ENCODE data around the gene APC. TPM values are rescaled to one million over a fixed set of nuclear protein-coding genes. Genes with fewer than 3 reads are reported as not detected.

Gene APC
- total RNA-seq, 1 experiment from 2014 or later, result 24.0 TPM

DNA sequence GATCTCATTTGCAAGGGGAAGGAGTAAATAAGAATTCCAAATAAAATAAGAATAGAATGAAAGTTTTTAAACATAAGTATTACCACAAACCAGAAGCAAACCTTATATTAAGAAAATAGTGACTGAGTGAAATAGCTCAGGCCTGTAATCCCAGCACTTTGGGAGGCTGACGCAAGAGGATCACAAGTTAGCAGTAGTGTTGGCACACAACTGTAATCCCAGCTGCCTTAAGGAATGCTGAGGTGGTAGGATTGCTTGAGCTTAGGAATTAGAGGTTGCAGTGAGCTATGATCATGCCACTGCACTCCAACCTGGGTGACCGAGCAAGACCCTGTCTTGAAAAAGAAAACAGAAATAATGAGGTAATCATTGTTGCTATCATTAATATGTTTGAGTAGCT, 47.0 kb downstream of the APC start (continued):
- TF ChIP-seq, protein P1, sequence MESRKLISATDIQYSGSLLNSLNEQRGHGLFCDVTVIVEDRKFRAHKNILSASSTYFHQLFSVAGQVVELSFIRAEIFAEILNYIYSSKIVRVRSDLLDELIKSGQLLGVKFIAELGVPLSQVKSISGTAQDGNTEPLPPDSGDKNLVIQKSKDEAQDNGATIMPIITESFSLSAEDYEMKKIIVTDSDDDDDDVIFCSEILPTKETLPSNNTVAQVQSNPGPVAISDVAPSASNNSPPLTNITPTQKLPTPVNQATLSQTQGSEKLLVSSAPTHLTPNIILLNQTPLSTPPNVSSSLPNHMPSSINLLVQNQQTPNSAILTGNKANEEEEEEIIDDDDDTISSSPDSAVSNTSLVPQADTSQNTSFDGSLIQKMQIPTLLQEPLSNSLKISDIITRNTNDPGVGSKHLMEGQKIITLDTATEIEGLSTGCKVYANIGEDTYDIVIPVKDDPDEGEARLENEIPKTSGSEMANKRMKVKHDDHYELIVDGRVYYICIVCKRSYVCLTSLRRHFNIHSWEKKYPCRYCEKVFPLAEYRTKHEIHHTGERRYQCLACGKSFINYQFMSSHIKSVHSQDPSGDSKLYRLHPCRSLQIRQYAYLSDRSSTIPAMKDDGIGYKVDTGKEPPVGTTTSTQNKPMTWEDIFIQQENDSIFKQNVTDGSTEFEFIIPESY (IDR thresholded peaks at IDR 0.05; ENCODE audit: extremely low read depth, insufficient replicate concordance, low read length), result no peak

DNA sequence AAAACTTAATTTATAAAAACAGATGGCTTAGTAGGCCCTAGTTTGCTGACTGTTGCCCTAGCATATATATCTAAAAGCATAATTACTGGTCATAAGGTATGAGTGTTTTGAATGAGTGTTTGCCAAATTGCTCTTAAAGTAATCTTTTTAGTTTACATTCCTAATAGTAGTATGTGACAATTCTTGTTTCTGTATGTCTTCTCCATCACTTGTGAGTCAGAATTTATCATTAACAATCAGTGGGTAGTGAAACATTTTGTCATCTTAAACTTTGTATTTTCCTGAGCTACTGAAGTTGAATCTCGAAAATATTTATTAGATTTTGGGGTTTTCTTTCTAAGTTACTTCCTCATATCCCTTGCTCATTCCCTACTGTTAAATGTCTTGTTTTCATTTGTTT, 49.6 kb downstream of the APC start:
- Histone ChIP-seq H3K79me2 (ENCODE audit: insufficient read depth, low read length) (no peaks in the 10 kb centered on the region), H3K27ac (ENCODE audit: low read depth, low read length) (no peak overlapping the region), H3K36me3 (ENCODE audit: control insufficient read depth in 1 of 2, insufficient read depth in 2 of 2, low read length in 2 of 2) (no peaks in the 10 kb centered on the region), H3K4me3 (replicated peaks in 1 of 2; ENCODE audit: low read depth in 1 of 2, low read length in 2 of 2) (no peak overlapping the region), H4K20me1 (ENCODE audit: insufficient read depth) (no peaks in the 10 kb centered on the region), H3K9ac (ENCODE audit: low read length) (no peak overlapping the region), H3K9me3 (ENCODE audit: control insufficient read depth in 1 of 2, insufficient read depth in 1 of 2, low read depth in 1 of 2, low read length in 2 of 2) (no peaks in the 10 kb centered on the region), H3K4me2 (ENCODE audit: low read length) (no peak overlapping the region), H3K4me1 (ENCODE audit: control insufficient read depth in 1 of 2, insufficient read depth in 2 of 2, low read length in 2 of 2) (no peaks in the 10 kb centered on the region), H3K27me3 (ENCODE audit: insufficient read depth, low read length) (no peaks in the 10 kb centered on the region), H3K9me2 (ENCODE audit: insufficient read depth) (no peaks in the 10 kb centered on the region), H2AFZ (ENCODE audit: low read depth, low read length, poor library complexity, severe bottlenecking) (no peak overlapping the region)
- POLR2A ChIA-PET, result no interaction called here
- no peak for TF ChIP-seq CBX3 (IDR thresholded peaks at IDR 0.05; ENCODE audit: low read depth)
- no peak for TF ChIP-seq EZH2 (IDR thresholded peaks at IDR 0.05)
- TF ChIP-seq FOSL1 (IDR thresholded peaks at IDR 0.05; ENCODE audit: low read depth), result no peak
- TF ChIP-seq, protein P1 (IDR thresholded peaks at IDR 0.05; ENCODE audit: extremely low read depth, insufficient replicate concordance, low read length), result no peak
- no peak for TF ChIP-seq SRF (IDR thresholded peaks at IDR 0.05; ENCODE audit: low read depth)
- TF ChIP-seq JUND (IDR thresholded peaks at IDR 0.05), result no peak
- no peak for TF ChIP-seq EZH2phosphoT487 (IDR thresholded peaks at IDR 0.05; ENCODE audit: borderline replicate concordance)
- TF ChIP-seq SIN3A (IDR thresholded peaks at IDR 0.05; ENCODE audit: low read depth), result no peak
- TF ChIP-seq ZFX (IDR thresholded peaks at IDR 0.05), result no peak
- no peak for TF ChIP-seq ZNF274 (IDR thresholded peaks at IDR 0.05; ENCODE audit: low read depth, low read length)
- TF ChIP-seq, protein P2, sequence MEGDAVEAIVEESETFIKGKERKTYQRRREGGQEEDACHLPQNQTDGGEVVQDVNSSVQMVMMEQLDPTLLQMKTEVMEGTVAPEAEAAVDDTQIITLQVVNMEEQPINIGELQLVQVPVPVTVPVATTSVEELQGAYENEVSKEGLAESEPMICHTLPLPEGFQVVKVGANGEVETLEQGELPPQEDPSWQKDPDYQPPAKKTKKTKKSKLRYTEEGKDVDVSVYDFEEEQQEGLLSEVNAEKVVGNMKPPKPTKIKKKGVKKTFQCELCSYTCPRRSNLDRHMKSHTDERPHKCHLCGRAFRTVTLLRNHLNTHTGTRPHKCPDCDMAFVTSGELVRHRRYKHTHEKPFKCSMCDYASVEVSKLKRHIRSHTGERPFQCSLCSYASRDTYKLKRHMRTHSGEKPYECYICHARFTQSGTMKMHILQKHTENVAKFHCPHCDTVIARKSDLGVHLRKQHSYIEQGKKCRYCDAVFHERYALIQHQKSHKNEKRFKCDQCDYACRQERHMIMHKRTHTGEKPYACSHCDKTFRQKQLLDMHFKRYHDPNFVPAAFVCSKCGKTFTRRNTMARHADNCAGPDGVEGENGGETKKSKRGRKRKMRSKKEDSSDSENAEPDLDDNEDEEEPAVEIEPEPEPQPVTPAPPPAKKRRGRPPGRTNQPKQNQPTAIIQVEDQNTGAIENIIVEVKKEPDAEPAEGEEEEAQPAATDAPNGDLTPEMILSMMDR (IDR thresholded peaks at IDR 0.05 in 2 of 3, conservative IDR thresholded peaks at IDR 0.05 in 1 of 3; ENCODE audit: borderline replicate concordance in 1 of 3, insufficient read depth in 1 of 3, low read depth in 2 of 3, low read length in 2 of 3), result no peak
- TF ChIP-seq CEBPB (IDR thresholded peaks at IDR 0.05; ENCODE audit: low read depth), result no peak
- TF ChIP-seq, protein P3, sequence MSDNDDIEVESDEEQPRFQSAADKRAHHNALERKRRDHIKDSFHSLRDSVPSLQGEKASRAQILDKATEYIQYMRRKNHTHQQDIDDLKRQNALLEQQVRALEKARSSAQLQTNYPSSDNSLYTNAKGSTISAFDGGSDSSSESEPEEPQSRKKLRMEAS (IDR thresholded peaks at IDR 0.05), result no peak
- intact Hi-C loops (cut with micrococcal nuclease), result no loop called here
- no peak for ATAC-seq
- DNase-seq (ENCODE audit: low read depth, low spot score), result no peak
- BruUV-seq (replicated peaks), result no TSS peak
- CTCF ChIA-PET, result no interaction called here
- RAD21 ChIA-PET (ENCODE audit: low non-redundant PET in 1 of 2, low total read pairs in 2 of 2, uncharacterized antibody in 2 of 2, unreplicated experiment in 2 of 2), result no interaction called here
